ENCODE results near the gene TMEM242.

DNA sequence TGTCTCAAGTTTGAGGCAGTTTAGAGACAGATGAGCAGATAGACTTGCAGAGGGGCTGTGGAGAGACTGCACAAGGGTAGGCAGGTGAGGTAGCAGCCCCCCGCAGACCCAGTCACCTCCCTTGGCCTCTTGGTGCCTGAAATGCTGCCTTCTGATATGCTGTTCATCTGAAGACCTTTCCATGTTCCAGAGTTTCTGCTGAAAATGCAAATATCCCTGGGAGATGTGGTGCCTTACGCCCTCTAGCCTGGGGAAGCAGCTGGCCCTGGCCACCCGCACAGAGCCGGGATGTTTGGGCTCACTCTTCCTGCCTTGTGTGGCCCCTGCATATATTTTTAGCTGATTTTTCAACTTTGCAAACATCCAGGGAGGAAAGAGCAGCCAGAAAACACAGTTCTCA lies 51.4 kb downstream of the TMEM242 start:
- TF ChIP-seq, protein P1, sequence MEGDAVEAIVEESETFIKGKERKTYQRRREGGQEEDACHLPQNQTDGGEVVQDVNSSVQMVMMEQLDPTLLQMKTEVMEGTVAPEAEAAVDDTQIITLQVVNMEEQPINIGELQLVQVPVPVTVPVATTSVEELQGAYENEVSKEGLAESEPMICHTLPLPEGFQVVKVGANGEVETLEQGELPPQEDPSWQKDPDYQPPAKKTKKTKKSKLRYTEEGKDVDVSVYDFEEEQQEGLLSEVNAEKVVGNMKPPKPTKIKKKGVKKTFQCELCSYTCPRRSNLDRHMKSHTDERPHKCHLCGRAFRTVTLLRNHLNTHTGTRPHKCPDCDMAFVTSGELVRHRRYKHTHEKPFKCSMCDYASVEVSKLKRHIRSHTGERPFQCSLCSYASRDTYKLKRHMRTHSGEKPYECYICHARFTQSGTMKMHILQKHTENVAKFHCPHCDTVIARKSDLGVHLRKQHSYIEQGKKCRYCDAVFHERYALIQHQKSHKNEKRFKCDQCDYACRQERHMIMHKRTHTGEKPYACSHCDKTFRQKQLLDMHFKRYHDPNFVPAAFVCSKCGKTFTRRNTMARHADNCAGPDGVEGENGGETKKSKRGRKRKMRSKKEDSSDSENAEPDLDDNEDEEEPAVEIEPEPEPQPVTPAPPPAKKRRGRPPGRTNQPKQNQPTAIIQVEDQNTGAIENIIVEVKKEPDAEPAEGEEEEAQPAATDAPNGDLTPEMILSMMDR (conservative IDR thresholded peaks at IDR 0.05; ENCODE audit: low read depth, low read length) = no peak
- no peak for TF ChIP-seq MXI1 (IDR thresholded peaks at IDR 0.05; ENCODE audit: borderline replicate concordance, low read depth, low read length)
